Activated T-cell treated with anti-CD3 and anti-CD28 coated beads, Interleukin-2, amount 50 U/mL, for 72 hours (primary cell): ENCODE data around the gene ATXN7L1. TPM values are rescaled to one million over a fixed set of nuclear protein-coding genes. Genes with fewer than 3 reads are reported as not detected.

ENCODE experiments used
- ATAC-seq, 2 donors: fragments of 150-1000 bp; cut with Tn5 transposase; replicated peaks in 1 of 2; 2 replicates each; pipeline ENCODE4 v1.10.0; 2021; ENCODE audit warnings: moderate library complexity in 2 of 2, mild to moderate bottlenecking in 1 of 2
- DNase-seq, 2 donors: peaks; one replicate each; pipeline ENCODE4 v3.0.0; 2021 to 2022; ENCODE audit warnings: mixed read lengths in 1 of 2
- H3K27ac Mint-ChIP-seq: one replicate; pipeline ENCODE4 v1.8.0; 2022; ENCODE audit warnings: mild to moderate bottlenecking, moderate library complexity, mixed read lengths
- H3K27me3 Mint-ChIP-seq: one replicate; pipeline ENCODE4 v1.8.0; 2022; ENCODE audit warnings: low read depth, mixed read lengths
- H3K36me3 Mint-ChIP-seq, 2 donors: one replicate each; pipeline ENCODE4 v1.8.0; 2022; ENCODE audit warnings: mixed read lengths in 2 of 2, mild to moderate bottlenecking in 1 of 2; ENCODE audit not compliant: insufficient read depth in 2 of 2
- H3K4me1 Mint-ChIP-seq: one replicate; pipeline ENCODE4 v1.8.0; 2022; ENCODE audit warnings: low read depth, mixed read lengths
- H3K4me3 Mint-ChIP-seq, 2 donors: one replicate each; pipeline ENCODE4 v1.8.0; 2022; ENCODE audit warnings: mild to moderate bottlenecking in 2 of 2, mixed read lengths in 2 of 2, moderate library complexity in 2 of 2
- H3K9me3 Mint-ChIP-seq, 2 donors: one replicate each; pipeline ENCODE4 v1.8.0; 2022; ENCODE audit warnings: mixed read lengths in 2 of 2
- total RNA-seq, 2 donors: library from RNA; stranded (reverse); gene quantifications; one replicate each; pipeline ENCODE4 v1.2.3, GENCODE V29; 2022

ATXN7L1 gene
- total RNA-seq, 2 donors from 2014 or later: 11.6 to 12.5 TPM

GRCh38 chr7:105640956-105641810 is 235.2 kb downstream of the ATXN7L1 start:
- peaks cover 0 to 2% of the 10 kb centered on the region in 2 donors for H3K36me3 Mint-ChIP-seq
- H3K4me1 Mint-ChIP-seq: peaks cover 6% of the 10 kb centered on the region
- ATAC-seq: no peak
- no peak overlapping the region for H3K27ac Mint-ChIP-seq
- no peak for DNase-seq
- H3K9me3 Mint-ChIP-seq: no peaks in the 10 kb centered on the region
- no peak overlapping the region for H3K4me3 Mint-ChIP-seq
- no peaks in the 10 kb centered on the region for H3K27me3 Mint-ChIP-seq

- H3K27me3 Mint-ChIP-seq: no peaks in the 10 kb centered on the region
- H3K9me3 Mint-ChIP-seq: no peaks in the 10 kb centered on the region
- DNase-seq (no peak), ATAC-seq (no peak)
- no peak overlapping the region for H3K27ac Mint-ChIP-seq
- H3K4me3 Mint-ChIP-seq: no peak overlapping the region
- peaks cover 6% of the 10 kb centered on the region for H3K4me1 Mint-ChIP-seq
- peaks cover 0 to 2% of the 10 kb centered on the region in 2 donors for H3K36me3 Mint-ChIP-seq
Observed at GRCh38 chr7:105639667-105640493, 236.5 kb downstream of the ATXN7L1 start.

GRCh38 chr7:105638902-105639495 is 237.4 kb downstream of the ATXN7L1 start:
- no peaks in the 10 kb centered on the region for H3K9me3 Mint-ChIP-seq
- peaks cover 6% of the 10 kb centered on the region for H3K4me1 Mint-ChIP-seq
- no peaks in the 10 kb centered on the region for H3K27me3 Mint-ChIP-seq
- no peak for DNase-seq
- H3K4me3 Mint-ChIP-seq: no peak overlapping the region
- no peak for ATAC-seq
- peaks cover 0 to 2% of the 10 kb centered on the region in 2 donors for H3K36me3 Mint-ChIP-seq
- H3K27ac Mint-ChIP-seq: no peak overlapping the region

- Mint-ChIP-seq H3K4me1 (peaks cover 6% of the 10 kb centered on the region), H3K27me3 (no peaks in the 10 kb centered on the region), H3K4me3 (no peak overlapping the region), H3K36me3 (peaks cover 2% of the 10 kb centered on the region in 2 donors), H3K27ac (no peak overlapping the region), H3K9me3 (no peaks in the 10 kb centered on the region)
- ATAC-seq (no peak), DNase-seq (no peak)
Observed at GRCh38 chr7:105638334-105638733, 238.1 kb downstream of the ATXN7L1 start.

- no peaks in the 10 kb centered on the region for H3K9me3 Mint-ChIP-seq
- H3K36me3 Mint-ChIP-seq: peaks cover 2% of the 10 kb centered on the region in 2 donors
- ATAC-seq: no peak
- H3K4me1 Mint-ChIP-seq: peaks cover 3% of the 10 kb centered on the region
- no peak for DNase-seq
- no peaks in the 10 kb centered on the region for H3K27me3 Mint-ChIP-seq
- no peak overlapping the region for H3K27ac Mint-ChIP-seq
- no peak overlapping the region for H3K4me3 Mint-ChIP-seq
Observed at GRCh38 chr7:105637755-105638154, 238.6 kb downstream of the ATXN7L1 start.

- ATAC-seq (no peak), DNase-seq (no peak)
- Mint-ChIP-seq H3K4me1 (no peaks in the 10 kb centered on the region), H3K4me3 (no peak overlapping the region), H3K36me3 (peaks cover 2 to 4% of the 10 kb centered on the region in 2 donors), H3K9me3 (no peaks in the 10 kb centered on the region), H3K27me3 (no peaks in the 10 kb centered on the region), H3K27ac (no peak overlapping the region)
Observed at GRCh38 chr7:105636982-105637381, 239.4 kb downstream of the ATXN7L1 start.

GRCh38 chr7:105635197-105635596 is 241.2 kb downstream of the ATXN7L1 start:
- no peaks in the 10 kb centered on the region for H3K9me3 Mint-ChIP-seq
- no peak overlapping the region for H3K27ac Mint-ChIP-seq
- no peaks in the 10 kb centered on the region for H3K27me3 Mint-ChIP-seq
- DNase-seq: no peak
- ATAC-seq: no peak
- H3K36me3 Mint-ChIP-seq: peaks cover 0 to 7% of the 10 kb centered on the region in 2 donors
- H3K4me1 Mint-ChIP-seq: no peaks in the 10 kb centered on the region
- H3K4me3 Mint-ChIP-seq: no peak overlapping the region

- H3K36me3 Mint-ChIP-seq: peaks cover 7 to 13% of the 10 kb centered on the region in 2 donors
- no peak for DNase-seq
- no peaks in the 10 kb centered on the region for H3K27me3 Mint-ChIP-seq
- H3K4me3 Mint-ChIP-seq: no peak overlapping the region
- H3K4me1 Mint-ChIP-seq: no peaks in the 10 kb centered on the region
- ATAC-seq: no peak
- peaks cover 4% of the 10 kb centered on the region in 2 donors for H3K9me3 Mint-ChIP-seq
- H3K27ac Mint-ChIP-seq: no peak overlapping the region
Observed at GRCh38 chr7:105625986-105626385, 250.4 kb downstream of the ATXN7L1 start.

GRCh38 chr7:105623906-105624305 is 252.5 kb downstream of the ATXN7L1 start:
- H3K4me3 Mint-ChIP-seq: no peak overlapping the region
- ATAC-seq (no peak), DNase-seq (no peak)
- H3K36me3 Mint-ChIP-seq: peaks cover 6 to 11% of the 10 kb centered on the region in 2 donors
- H3K4me1 Mint-ChIP-seq: no peaks in the 10 kb centered on the region
- H3K9me3 Mint-ChIP-seq: peaks cover 4% of the 10 kb centered on the region in 2 donors
- H3K27ac Mint-ChIP-seq: no peak overlapping the region
- H3K27me3 Mint-ChIP-seq: no peaks in the 10 kb centered on the region

GRCh38 chr7:105623378-105623777 is 253.0 kb downstream of the ATXN7L1 start:
- Mint-ChIP-seq H3K27me3 (no peaks in the 10 kb centered on the region), H3K9me3 (peaks cover 4% of the 10 kb centered on the region in 2 donors), H3K27ac (no peak overlapping the region), H3K36me3 (peaks cover 6 to 11% of the 10 kb centered on the region in 2 donors), H3K4me3 (no peak overlapping the region), H3K4me1 (no peaks in the 10 kb centered on the region)
- ATAC-seq: no peak
- DNase-seq: no peak

- ATAC-seq (no peak), DNase-seq (no peak)
- H3K27me3 Mint-ChIP-seq: no peaks in the 10 kb centered on the region
- no peak overlapping the region for H3K4me3 Mint-ChIP-seq
- H3K36me3 Mint-ChIP-seq: peaks cover 6 to 11% of the 10 kb centered on the region in 2 donors
- no peak overlapping the region for H3K27ac Mint-ChIP-seq
- no peaks in the 10 kb centered on the region for H3K4me1 Mint-ChIP-seq
- peaks cover 4% of the 10 kb centered on the region in 2 donors for H3K9me3 Mint-ChIP-seq
Observed at GRCh38 chr7:105622106-105622731, 254.2 kb downstream of the ATXN7L1 start.

- DNase-seq (no peak), ATAC-seq (no peak)
- H3K27me3 Mint-ChIP-seq: no peaks in the 10 kb centered on the region
- H3K27ac Mint-ChIP-seq: no peak overlapping the region
- no peaks in the 10 kb centered on the region for H3K4me1 Mint-ChIP-seq
- peaks cover 4 to 8% of the 10 kb centered on the region in 2 donors for H3K36me3 Mint-ChIP-seq
- no peak overlapping the region for H3K4me3 Mint-ChIP-seq
- H3K9me3 Mint-ChIP-seq: peaks cover 2 to 3% of the 10 kb centered on the region in 2 donors
Observed at GRCh38 chr7:105621617-105622016, 254.8 kb downstream of the ATXN7L1 start.
